CD4-positive, alpha-beta T cell treated with Interferon alpha-2 for 1 hour (primary cell): ENCODE results near the gene NFYA.

Experiments
- DNase-seq, 2 donors: peaks; one replicate each; pipeline ENCODE4 v3.0.0-alpha.2; 2020 to 2022

NFYA gene

DNA sequence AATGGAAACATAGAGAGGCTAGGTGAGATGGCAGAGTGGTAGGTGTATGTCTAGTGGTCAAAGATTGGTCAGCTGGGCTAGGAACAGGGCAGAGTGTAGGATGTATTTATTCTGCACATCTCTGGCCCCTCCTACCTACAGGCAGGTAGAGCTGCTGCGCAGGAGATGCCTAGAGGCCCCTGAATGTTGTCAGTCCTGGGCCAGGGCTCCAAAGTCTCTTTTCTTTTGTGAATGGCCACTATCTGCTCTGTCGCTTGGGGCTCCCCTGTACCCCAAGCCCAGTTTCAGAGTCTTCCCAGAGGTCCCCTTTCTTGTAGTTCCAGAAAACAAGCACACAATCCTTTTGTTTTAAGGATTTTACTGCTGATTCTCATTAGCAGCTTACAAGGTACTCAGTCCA, 25.5 kb upstream of the NFYA start:
- no peak for DNase-seq

GRCh38 chr6:41047745-41048732, 24.7 kb upstream of the NFYA start:
- no peak for DNase-seq

DNA sequence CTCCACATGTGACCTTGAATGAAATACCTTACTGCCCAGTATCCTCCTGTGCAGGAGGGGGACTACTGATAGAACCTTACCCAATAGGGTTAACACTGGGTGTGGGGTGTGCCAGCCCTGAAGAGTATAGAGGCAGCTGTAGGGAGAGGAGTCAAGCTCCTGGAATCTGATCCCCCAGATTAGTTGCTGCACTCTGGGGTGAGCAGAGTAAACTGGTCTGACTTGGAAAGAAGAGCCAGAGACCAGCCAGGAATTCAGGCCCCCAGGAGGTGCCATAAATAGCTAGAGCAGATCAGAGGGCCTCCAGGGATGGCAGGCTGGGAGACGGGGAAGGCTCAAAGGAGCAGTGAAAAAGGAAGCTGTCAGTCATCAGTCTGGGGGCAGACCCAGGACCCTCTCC, 23.3 kb upstream of the NFYA start:
- DNase-seq = no peak

DNA sequence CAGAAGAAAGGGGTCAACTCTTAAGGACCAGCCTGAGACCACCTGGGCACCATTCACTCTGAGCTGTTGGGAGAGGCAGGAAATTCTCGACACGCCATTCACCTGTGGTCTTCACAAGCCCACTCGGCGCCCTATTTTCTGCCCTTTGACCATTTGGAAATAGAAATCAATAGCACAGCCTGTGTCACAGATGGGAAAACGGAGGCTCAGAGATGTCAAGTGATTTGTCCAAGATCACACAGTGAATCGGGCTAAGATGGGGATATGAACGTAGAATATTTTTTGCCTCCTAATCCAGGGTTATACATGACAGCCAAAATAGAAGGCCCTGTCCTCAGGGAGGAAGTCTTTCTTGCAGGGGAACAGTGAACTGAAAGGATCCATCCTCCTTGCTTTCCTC, 22.8 kb upstream of the NFYA start:
- no peak for DNase-seq

- no peak for DNase-seq
These were observed 22.2 kb upstream of the NFYA start for GRCh38 chr6:41050536-41050935.

DNA sequence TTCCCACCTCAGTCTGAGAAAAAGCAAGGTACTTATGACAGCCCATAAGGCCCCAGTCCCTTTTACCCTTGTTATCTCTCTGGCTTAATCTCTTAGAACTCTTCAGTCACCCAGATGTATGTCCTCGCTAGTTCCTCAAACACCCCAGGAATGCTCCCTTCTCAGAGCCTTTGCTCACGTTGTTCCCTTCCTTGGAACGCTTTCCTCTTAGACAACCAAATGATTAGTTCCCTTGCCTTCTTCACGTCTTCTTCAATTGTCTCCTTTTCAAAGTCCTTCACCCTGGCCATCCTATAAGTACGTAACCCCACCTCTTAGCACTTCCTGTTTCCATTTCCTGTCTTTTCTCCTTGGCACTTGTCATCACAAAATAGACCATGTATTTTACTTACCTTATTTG, 20.9 kb upstream of the NFYA start:
- DNase-seq = peak in 1 of 2 donors; percentile 29

- no peak for DNase-seq
These were observed 19.7 kb upstream of the NFYA start, which contains the start of gene APOBEC2 for GRCh38 chr6:41053041-41053440. TSS of gene APOBEC2 (plus strand) at chr6:41053202. CDS start at chr6:41053348, 146 bp downstream.

GRCh38 chr6:41054511-41054910, 18.3 kb upstream of the NFYA start:
- no peak for DNase-seq

GRCh38 chr6:41055149-41055548, 17.6 kb upstream of the NFYA start:
- no peak for DNase-seq

DNA sequence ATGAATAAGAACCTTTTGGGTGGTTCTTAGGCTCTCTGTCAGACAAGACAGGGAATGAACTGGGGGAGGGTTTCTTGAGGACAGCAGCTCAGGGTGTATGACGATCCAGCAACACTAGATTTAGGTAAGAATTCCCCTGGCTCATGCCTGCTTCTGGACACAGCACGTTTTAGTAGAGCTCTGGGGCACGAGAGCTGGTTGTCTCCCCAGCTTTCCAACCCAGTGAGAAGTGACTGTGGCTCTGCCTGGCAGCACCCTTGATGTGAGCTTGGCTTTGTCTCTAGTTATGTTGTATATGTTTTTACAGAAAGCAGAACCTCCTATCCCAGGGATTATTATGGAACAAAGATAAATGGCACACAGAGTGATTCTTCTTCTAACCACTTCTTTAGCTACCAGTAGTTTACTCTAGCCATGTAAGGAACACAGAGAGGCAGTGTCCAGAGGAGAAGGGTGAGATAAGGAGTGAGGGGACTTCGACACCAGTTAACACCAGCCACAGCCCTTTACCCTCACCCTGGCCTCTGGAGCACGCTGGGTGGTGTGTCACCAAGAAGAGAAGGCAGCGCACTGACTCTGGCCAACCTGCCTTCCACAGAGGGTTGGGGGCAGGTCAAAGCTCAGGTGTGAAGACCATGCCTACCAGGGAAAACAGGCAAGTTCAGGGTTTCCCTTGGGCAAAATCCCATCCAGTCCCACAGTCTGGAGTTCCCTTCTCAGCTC, 15.8 kb upstream of the NFYA start:
- no peak for DNase-seq

- DNase-seq = no peak
These were observed 14.0 kb upstream of the NFYA start for GRCh38 chr6:41058783-41059181.

DNA sequence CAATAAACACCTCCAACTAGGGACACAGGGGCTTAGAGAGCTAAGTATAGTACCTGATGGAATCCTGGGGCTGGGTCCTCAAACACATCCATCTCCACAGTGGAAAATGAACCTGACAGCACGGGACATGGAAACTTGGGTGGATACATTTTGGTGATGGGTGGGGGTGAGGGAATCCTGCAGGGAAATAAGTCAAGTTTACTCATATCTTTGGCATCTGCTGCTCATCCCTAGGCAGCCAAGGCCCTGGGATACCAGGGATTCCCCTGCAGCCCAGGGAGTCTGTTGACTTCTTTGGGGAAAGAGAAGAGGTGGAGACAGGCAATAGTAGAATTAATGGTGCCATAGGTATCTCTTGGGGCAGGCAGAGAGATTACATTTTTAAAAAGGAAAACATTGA, 13.2 kb upstream of the NFYA start:
- DNase-seq = no peak

DNA sequence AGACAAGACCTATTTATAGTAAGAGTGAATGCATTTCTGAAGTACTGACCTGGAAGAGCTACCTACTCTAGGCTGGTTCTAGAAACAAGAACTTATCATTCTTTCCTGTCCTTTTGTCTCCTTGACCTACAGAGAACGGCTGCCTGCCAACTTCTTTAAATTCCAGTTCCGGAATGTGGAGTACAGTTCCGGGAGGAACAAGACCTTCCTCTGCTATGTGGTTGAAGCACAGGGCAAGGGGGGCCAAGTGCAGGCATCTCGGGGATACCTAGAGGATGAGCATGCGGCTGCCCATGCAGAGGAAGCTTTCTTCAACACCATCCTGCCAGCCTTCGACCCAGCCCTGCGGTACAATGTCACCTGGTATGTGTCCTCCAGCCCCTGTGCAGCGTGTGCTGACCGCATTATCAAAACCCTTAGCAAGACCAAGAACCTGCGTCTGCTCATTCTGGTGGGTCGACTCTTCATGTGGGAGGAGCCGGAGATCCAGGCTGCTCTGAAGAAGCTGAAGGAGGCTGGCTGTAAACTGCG, 11.5 kb upstream of the NFYA start:
- no peak for DNase-seq

GRCh38 chr6:41062056-41062455, 10.7 kb upstream of the NFYA start:
- no peak for DNase-seq

GRCh38 chr6:41063884-41064285, 8.9 kb upstream of the NFYA start:
- DNase-seq = no peak

GRCh38 chr6:41064841-41065240, 7.9 kb upstream of the NFYA start:
- DNase-seq = no peak

GRCh38 chr6:41065550-41066026, 7.2 kb upstream of the NFYA start:
- no peak for DNase-seq

- peak; percentile 62 to 69 for DNase-seq
These were observed 5.9 kb upstream of the NFYA start for GRCh38 chr6:41066867-41067304.

- DNase-seq = no peak
These were observed 1.3 kb upstream of the NFYA start for GRCh38 chr6:41071501-41071922.

- DNase-seq = peak; percentile 100
These were observed 595 bp upstream of the NFYA start, which contains the start of gene OARD1 for GRCh38 chr6:41071923-41072835. TSS of gene OARD1 (minus strand) at chr6:41072356. CDS start at chr6:41071634, 722 bp downstream.

- peak; percentile 87 to 91 for DNase-seq
These were observed 611 bp downstream of the NFYA start for GRCh38 chr6:41073203-41073967.
